H1 (cell line): ENCODE data around the gene YEATS2. TPM values are rescaled to one million over a fixed set of nuclear protein-coding genes. Genes with fewer than 3 reads are reported as not detected.

ENCODE experiments used
- EZH2 ChIP-seq: fragments of 200-600 bp; sonication (generic); IDR thresholded peaks from 2 replicates; pipeline ENCODE4 v1.7.1; 2012; ENCODE audit warnings: low read depth, mild to moderate bottlenecking, moderate library complexity, low read length, inconsistent platforms; ENCODE audit not compliant: severe bottlenecking
- KDM5A ChIP-seq: fragments of 200-600 bp; IDR thresholded peaks from 2 replicates; pipeline ENCODE4 v1.7.1; 2012; ENCODE audit warnings: mild to moderate bottlenecking, low read length, inconsistent platforms, mixed read lengths
- NANOG ChIP-seq: IDR thresholded peaks from 2 replicates; pipeline ENCODE4 v1.6.1; 2011; ENCODE audit warnings: low read length, low read depth, mild to moderate bottlenecking, inconsistent platforms; ENCODE audit not compliant: insufficient read depth, poor library complexity, severe bottlenecking
- SP2 ChIP-seq: IDR thresholded peaks from 2 replicates; pipeline ENCODE4 v1.6.1; 2012; ENCODE audit warnings: mild to moderate bottlenecking, low read length, inconsistent platforms
- TEAD4 ChIP-seq: IDR thresholded peaks from 2 replicates; pipeline ENCODE4 v1.6.1; 2012; ENCODE audit warnings: low read depth, low read length, inconsistent platforms, mixed read lengths
- polyA plus RNA-seq, 7 experiments: library from polyadenylated mRNA; depleted of rRNA in 3 of 7; stranded (reverse) in 5 of 7; unstranded in 2 of 7; fragments of >200 nt in 5 of 7; fragments of 200-250 nt in 2 of 7; gene quantifications; 1 replicate in 5 of 7; 2 replicates in 1 of 7; 4 replicates in 1 of 7; pipeline versions ENCODE4 v1.2.1 to v1.2.3, GENCODE V29; 2011 to 2013; ENCODE audit warnings: missing spikeins in 2 of 7, mixed read lengths in 2 of 7
- total RNA-seq: library from RNA; stranded (reverse); fragmentation: NEBNext Ultra II Directional; extraction: Animal tissue kit (Norgen Biotek cat#: 25700); gene quantifications from 2 replicates; pipeline ENCODE4 v1.2.1, GENCODE V29; 2021
- TF ChIP-seq, protein P1 (sequence below): fragments of 300-600 bp; sonication (generic); IDR thresholded peaks from 2 replicates; pipeline ENCODE4 v1.7.1; 2012; ENCODE audit warnings: low read length, moderate library complexity, mild to moderate bottlenecking, inconsistent platforms; ENCODE audit not compliant: insufficient replicate concordance

YEATS2 gene
- total and polyA plus RNA-seq, 2 of the 8 experiments (the other 6 are each of a cell fraction or from before 2014, with no cell fraction given), result 35.3 to 53.7 TPM

DNA sequence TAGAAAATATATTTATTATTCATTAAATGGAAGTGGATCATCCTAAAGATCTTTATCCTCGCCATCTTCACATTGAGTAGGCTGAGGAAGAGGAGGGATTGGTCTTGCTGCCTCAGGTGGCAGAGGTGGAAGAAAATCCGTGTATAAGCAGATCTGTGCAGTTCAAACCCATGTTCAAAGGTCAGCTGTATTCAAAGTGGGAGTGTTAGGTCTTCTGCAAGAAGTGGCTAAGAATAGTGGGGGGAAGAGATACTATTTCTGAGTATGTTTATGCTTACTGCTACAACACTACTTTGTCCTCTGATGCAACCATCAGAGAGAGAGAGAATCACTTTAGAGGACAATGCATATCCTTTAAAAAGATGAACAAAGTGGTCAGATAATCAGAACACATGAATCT is 39.5 kb downstream of the YEATS2 start (continued):
- TF ChIP-seq, protein P1, sequence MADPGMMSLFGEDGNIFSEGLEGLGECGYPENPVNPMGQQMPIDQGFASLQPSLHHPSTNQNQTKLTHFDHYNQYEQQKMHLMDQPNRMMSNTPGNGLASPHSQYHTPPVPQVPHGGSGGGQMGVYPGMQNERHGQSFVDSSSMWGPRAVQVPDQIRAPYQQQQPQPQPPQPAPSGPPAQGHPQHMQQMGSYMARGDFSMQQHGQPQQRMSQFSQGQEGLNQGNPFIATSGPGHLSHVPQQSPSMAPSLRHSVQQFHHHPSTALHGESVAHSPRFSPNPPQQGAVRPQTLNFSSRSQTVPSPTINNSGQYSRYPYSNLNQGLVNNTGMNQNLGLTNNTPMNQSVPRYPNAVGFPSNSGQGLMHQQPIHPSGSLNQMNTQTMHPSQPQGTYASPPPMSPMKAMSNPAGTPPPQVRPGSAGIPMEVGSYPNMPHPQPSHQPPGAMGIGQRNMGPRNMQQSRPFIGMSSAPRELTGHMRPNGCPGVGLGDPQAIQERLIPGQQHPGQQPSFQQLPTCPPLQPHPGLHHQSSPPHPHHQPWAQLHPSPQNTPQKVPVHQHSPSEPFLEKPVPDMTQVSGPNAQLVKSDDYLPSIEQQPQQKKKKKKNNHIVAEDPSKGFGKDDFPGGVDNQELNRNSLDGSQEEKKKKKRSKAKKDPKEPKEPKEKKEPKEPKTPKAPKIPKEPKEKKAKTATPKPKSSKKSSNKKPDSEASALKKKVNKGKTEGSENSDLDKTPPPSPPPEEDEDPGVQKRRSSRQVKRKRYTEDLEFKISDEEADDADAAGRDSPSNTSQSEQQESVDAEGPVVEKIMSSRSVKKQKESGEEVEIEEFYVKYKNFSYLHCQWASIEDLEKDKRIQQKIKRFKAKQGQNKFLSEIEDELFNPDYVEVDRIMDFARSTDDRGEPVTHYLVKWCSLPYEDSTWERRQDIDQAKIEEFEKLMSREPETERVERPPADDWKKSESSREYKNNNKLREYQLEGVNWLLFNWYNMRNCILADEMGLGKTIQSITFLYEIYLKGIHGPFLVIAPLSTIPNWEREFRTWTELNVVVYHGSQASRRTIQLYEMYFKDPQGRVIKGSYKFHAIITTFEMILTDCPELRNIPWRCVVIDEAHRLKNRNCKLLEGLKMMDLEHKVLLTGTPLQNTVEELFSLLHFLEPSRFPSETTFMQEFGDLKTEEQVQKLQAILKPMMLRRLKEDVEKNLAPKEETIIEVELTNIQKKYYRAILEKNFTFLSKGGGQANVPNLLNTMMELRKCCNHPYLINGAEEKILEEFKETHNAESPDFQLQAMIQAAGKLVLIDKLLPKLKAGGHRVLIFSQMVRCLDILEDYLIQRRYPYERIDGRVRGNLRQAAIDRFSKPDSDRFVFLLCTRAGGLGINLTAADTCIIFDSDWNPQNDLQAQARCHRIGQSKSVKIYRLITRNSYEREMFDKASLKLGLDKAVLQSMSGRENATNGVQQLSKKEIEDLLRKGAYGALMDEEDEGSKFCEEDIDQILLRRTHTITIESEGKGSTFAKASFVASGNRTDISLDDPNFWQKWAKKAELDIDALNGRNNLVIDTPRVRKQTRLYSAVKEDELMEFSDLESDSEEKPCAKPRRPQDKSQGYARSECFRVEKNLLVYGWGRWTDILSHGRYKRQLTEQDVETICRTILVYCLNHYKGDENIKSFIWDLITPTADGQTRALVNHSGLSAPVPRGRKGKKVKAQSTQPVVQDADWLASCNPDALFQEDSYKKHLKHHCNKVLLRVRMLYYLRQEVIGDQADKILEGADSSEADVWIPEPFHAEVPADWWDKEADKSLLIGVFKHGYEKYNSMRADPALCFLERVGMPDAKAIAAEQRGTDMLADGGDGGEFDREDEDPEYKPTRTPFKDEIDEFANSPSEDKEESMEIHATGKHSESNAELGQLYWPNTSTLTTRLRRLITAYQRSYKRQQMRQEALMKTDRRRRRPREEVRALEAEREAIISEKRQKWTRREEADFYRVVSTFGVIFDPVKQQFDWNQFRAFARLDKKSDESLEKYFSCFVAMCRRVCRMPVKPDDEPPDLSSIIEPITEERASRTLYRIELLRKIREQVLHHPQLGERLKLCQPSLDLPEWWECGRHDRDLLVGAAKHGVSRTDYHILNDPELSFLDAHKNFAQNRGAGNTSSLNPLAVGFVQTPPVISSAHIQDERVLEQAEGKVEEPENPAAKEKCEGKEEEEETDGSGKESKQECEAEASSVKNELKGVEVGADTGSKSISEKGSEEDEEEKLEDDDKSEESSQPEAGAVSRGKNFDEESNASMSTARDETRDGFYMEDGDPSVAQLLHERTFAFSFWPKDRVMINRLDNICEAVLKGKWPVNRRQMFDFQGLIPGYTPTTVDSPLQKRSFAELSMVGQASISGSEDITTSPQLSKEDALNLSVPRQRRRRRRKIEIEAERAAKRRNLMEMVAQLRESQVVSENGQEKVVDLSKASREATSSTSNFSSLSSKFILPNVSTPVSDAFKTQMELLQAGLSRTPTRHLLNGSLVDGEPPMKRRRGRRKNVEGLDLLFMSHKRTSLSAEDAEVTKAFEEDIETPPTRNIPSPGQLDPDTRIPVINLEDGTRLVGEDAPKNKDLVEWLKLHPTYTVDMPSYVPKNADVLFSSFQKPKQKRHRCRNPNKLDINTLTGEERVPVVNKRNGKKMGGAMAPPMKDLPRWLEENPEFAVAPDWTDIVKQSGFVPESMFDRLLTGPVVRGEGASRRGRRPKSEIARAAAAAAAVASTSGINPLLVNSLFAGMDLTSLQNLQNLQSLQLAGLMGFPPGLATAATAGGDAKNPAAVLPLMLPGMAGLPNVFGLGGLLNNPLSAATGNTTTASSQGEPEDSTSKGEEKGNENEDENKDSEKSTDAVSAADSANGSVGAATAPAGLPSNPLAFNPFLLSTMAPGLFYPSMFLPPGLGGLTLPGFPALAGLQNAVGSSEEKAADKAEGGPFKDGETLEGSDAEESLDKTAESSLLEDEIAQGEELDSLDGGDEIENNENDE, result no peak
- TF ChIP-seq NANOG (no peak), SP2 (no peak), TEAD4 (no peak), KDM5A (no peak), EZH2 (no peak)
